Mesendoderm (in vitro differentiated cells): ENCODE data around the gene KDM6B.

ENCODE experiments used
- DNase-seq: peaks from one replicate; pipeline ENCODE4 v3.0.0; 2013
- H2AK5ac ChIP-seq: 2 replicates; pipeline ENCODE4 v1.6.1; 2013; ENCODE audit warnings: low read length, inconsistent platforms
- H2BK120ac ChIP-seq: 2 replicates; pipeline ENCODE4 v1.6.1; 2013; ENCODE audit warnings: low read depth, mild to moderate bottlenecking, low read length, moderate library complexity, mixed read lengths
- H2BK15ac ChIP-seq: replicated peaks from 2 replicates; pipeline ENCODE4 v1.6.1; 2013; ENCODE audit warnings: low read depth, mild to moderate bottlenecking, moderate library complexity
- H2BK5ac ChIP-seq: 2 replicates; pipeline ENCODE4 v1.6.1; 2013; ENCODE audit warnings: low read length, inconsistent platforms
- H3K18ac ChIP-seq: 2 replicates; pipeline ENCODE4 v1.6.1; 2013; ENCODE audit warnings: mild to moderate bottlenecking, low read length, mixed read lengths
- H3K23ac ChIP-seq: one replicate; pipeline ENCODE4 v1.6.1; 2013; ENCODE audit warnings: low read length
- H3K27ac ChIP-seq: 2 replicates; pipeline ENCODE4 v1.5.1; 2013; ENCODE audit warnings: low read depth, mild to moderate bottlenecking, inconsistent platforms, low read length, moderate library complexity
- H3K27me3 ChIP-seq: 2 replicates; pipeline ENCODE4 v1.6.1; 2013; ENCODE audit warnings: low read length, control low read depth, mild to moderate bottlenecking, inconsistent platforms; ENCODE audit not compliant: insufficient read depth, poor library complexity
- H3K36me3 ChIP-seq: 2 replicates; pipeline ENCODE4 v1.6.1; 2013; ENCODE audit warnings: low read length, inconsistent platforms; ENCODE audit not compliant: control insufficient read depth, insufficient read depth
- H3K4ac ChIP-seq: one replicate; pipeline ENCODE4 v1.6.1; 2013; ENCODE audit warnings: low read depth, mild to moderate bottlenecking, low read length, moderate library complexity
- H3K4me1 ChIP-seq: 2 replicates; pipeline ENCODE4 v1.6.1; 2013; ENCODE audit warnings: low read depth, low read length, inconsistent platforms; ENCODE audit not compliant: control insufficient read depth
- H3K4me2 ChIP-seq: 2 replicates; pipeline ENCODE4 v1.6.1; 2013; ENCODE audit warnings: low read length
- H3K4me3 ChIP-seq: 2 replicates; pipeline ENCODE4 v1.5.1; 2013; ENCODE audit warnings: mild to moderate bottlenecking, low read length
- H3K56ac ChIP-seq: one replicate; pipeline ENCODE4 v1.6.1; 2013; ENCODE audit warnings: low read length
- H3K79me1 ChIP-seq: 2 replicates; pipeline ENCODE4 v1.6.1; 2013; ENCODE audit warnings: low read length, inconsistent platforms
- H3K79me2 ChIP-seq: 2 replicates; pipeline ENCODE4 v1.6.1; 2013; ENCODE audit warnings: mild to moderate bottlenecking, low read length; ENCODE audit not compliant: control insufficient read depth, insufficient read depth
- H3K9ac ChIP-seq: 2 replicates; pipeline ENCODE4 v1.6.1; 2013; ENCODE audit warnings: low read length, inconsistent platforms
- H4K5ac ChIP-seq: one replicate; pipeline ENCODE4 v1.6.1; 2013; ENCODE audit warnings: low read length
- H4K8ac ChIP-seq: one replicate; pipeline ENCODE4 v1.6.1; 2013; ENCODE audit warnings: low read depth, mild to moderate bottlenecking, control low read depth, low read length, moderate library complexity
- WGBS: extraction: QIAGEN DNeasy Blood & Tissue Kit; methylation state at CpG from one replicate; pipeline ENCODE4 v1.1.7; 2013; ENCODE audit warnings: low lambda C conversion rate, missing lambda C conversion rate; ENCODE audit not compliant: insufficient coverage; ENCODE audit errors: extremely low coverage; 5-methylcytosine and 5-hydroxymethylcytosine counted together

The KDM6B gene

GRCh38 chr17:7848131-7848579, 14.1 kb downstream of the KDM6B start:
- H3K4me3 ChIP-seq = no peak overlapping the region
- H3K9ac ChIP-seq = no peak overlapping the region
- no peak overlapping the region for H2BK15ac ChIP-seq
- no peak overlapping the region for H4K5ac ChIP-seq
- H3K23ac ChIP-seq = no peak overlapping the region
- H2BK5ac ChIP-seq = no peak overlapping the region
- no peak overlapping the region for H3K56ac ChIP-seq
- H3K27me3 ChIP-seq = peaks cover 7% of the 10 kb centered on the region
- H4K8ac ChIP-seq = no peak overlapping the region
- no peak overlapping the region for H3K4me2 ChIP-seq
- WGBS = no CpG with 5 or more reads among the region's 20 CpGs
- no peaks in the 10 kb centered on the region for H3K4me1 ChIP-seq
- H3K4ac ChIP-seq = no peak overlapping the region
- H3K36me3 ChIP-seq = no peaks in the 10 kb centered on the region
- no peak overlapping the region for H3K18ac ChIP-seq
- no peak overlapping the region for H3K27ac ChIP-seq
- H2AK5ac ChIP-seq = no peak overlapping the region
- DNase-seq = no peak
- no peaks in the 10 kb centered on the region for H3K79me2 ChIP-seq
- H2BK120ac ChIP-seq = no peak overlapping the region
- no peaks in the 10 kb centered on the region for H3K79me1 ChIP-seq

- no peak overlapping the region for H3K4me2 ChIP-seq
Observed at GRCh38 chr17:7848739-7849129, 14.7 kb downstream of the KDM6B start.

GRCh38 chr17:7849130-7849750, 15.2 kb downstream of the KDM6B start:
- Histone ChIP-seq H3K36me3 (no peaks in the 10 kb centered on the region), H3K4me2 (no peak overlapping the region), H2BK5ac (no peak overlapping the region), H3K4ac (no peak overlapping the region), H2BK120ac (no peak overlapping the region), H3K4me3 (no peak overlapping the region), H4K5ac (no peak overlapping the region), H3K9ac (no peak overlapping the region), H4K8ac (no peak overlapping the region), H2AK5ac (no peak overlapping the region), H3K27me3 (peaks cover 7% of the 10 kb centered on the region), H3K4me1 (no peaks in the 10 kb centered on the region), H3K79me2 (no peaks in the 10 kb centered on the region), H3K79me1 (no peaks in the 10 kb centered on the region), H3K56ac (no peak overlapping the region), H3K18ac (no peak overlapping the region), H3K23ac (no peak overlapping the region), H3K27ac (no peak overlapping the region), H2BK15ac (no peak overlapping the region)
- DNase-seq = no peak
- WGBS = no CpG with 5 or more reads among the region's 35 CpGs

More at GRCh38 chr17:7848739-7849129, 14.7 kb downstream of the KDM6B start:
- H2AK5ac ChIP-seq = no peak overlapping the region
- H3K4me3 ChIP-seq = no peak overlapping the region
- H3K4ac ChIP-seq = no peak overlapping the region
- no peak for DNase-seq
- H3K79me1 ChIP-seq = no peaks in the 10 kb centered on the region
- H3K36me3 ChIP-seq = no peaks in the 10 kb centered on the region
- no peaks in the 10 kb centered on the region for H3K4me1 ChIP-seq
- H3K23ac ChIP-seq = no peak overlapping the region
- H2BK120ac ChIP-seq = no peak overlapping the region
- H2BK5ac ChIP-seq = no peak overlapping the region
- no peak overlapping the region for H3K9ac ChIP-seq
- H3K56ac ChIP-seq = no peak overlapping the region
- H3K18ac ChIP-seq = no peak overlapping the region
- H3K79me2 ChIP-seq = no peaks in the 10 kb centered on the region
- no peak overlapping the region for H4K5ac ChIP-seq
- H4K8ac ChIP-seq = no peak overlapping the region
- no CpG with 5 or more reads among the region's 21 CpGs for WGBS
- no peak overlapping the region for H3K27ac ChIP-seq
- H3K27me3 ChIP-seq = peaks cover 7% of the 10 kb centered on the region
- H2BK15ac ChIP-seq = no peak overlapping the region

- Histone ChIP-seq H3K18ac (no peak overlapping the region), H3K36me3 (no peaks in the 10 kb centered on the region), H2BK120ac (no peak overlapping the region), H3K56ac (no peak overlapping the region), H2BK15ac (no peak overlapping the region), H3K79me2 (no peaks in the 10 kb centered on the region), H3K27me3 (peaks cover 7% of the 10 kb centered on the region), H4K8ac (no peak overlapping the region), H2AK5ac (no peak overlapping the region), H2BK5ac (no peak overlapping the region), H4K5ac (no peak overlapping the region), H3K4ac (no peak overlapping the region), H3K4me3 (no peak overlapping the region), H3K4me2 (no peak overlapping the region), H3K9ac (no peak overlapping the region), H3K4me1 (no peaks in the 10 kb centered on the region), H3K79me1 (no peaks in the 10 kb centered on the region), H3K27ac (no peak overlapping the region), H3K23ac (no peak overlapping the region)
- DNase-seq = no peak
- WGBS = no CpG with 5 or more reads among the region's 12 CpGs
Observed at GRCh38 chr17:7849751-7850504, 15.9 kb downstream of the KDM6B start.

GRCh38 chr17:7850701-7851437, 16.9 kb downstream of the KDM6B start:
- WGBS = no CpG with 5 or more reads among the region's 17 CpGs
- Histone ChIP-seq H3K27ac (no peak overlapping the region), H3K56ac (peak overlapping the region; percentile 0), H2BK120ac (no peak overlapping the region), H3K4me3 (no peak overlapping the region), H3K18ac (no peak overlapping the region), H3K9ac (no peak overlapping the region), H4K5ac (no peak overlapping the region), H2AK5ac (no peak overlapping the region), H3K79me1 (no peaks in the 10 kb centered on the region), H3K23ac (no peak overlapping the region), H3K4ac (no peak overlapping the region), H3K79me2 (no peaks in the 10 kb centered on the region), H2BK5ac (no peak overlapping the region), H3K4me2 (peak overlapping the region; percentile 82), H2BK15ac (no peak overlapping the region), H3K27me3 (peaks cover 9% of the 10 kb centered on the region), H3K36me3 (no peaks in the 10 kb centered on the region), H3K4me1 (peaks cover 2% of the 10 kb centered on the region), H4K8ac (no peak overlapping the region)
- no peak for DNase-seq
